GM12801 (cell line): Measurements from ENCODE around the gene TMEM222.

Experiments
- CTCF ChIP-seq: IDR thresholded peaks from one replicate; pipeline ENCODE4 v1.5.1; 2011; ENCODE audit warnings: control low read depth; ENCODE audit not compliant: insufficient read length; ENCODE audit errors: extremely low read depth

The TMEM222 gene

GRCh38 chr1:27301582-27302199 is 20.3 kb upstream of the TMEM222 start:
- no peak for TF ChIP-seq CTCF

GRCh38 chr1:27302612-27303011 is 19.4 kb upstream of the TMEM222 start:
- no peak for TF ChIP-seq CTCF

- TF ChIP-seq CTCF: no peak
These were observed 18.5 kb upstream of the TMEM222 start for GRCh38 chr1:27303509-27303908.

- TF ChIP-seq CTCF: no peak
These were observed 15.9 kb upstream of the TMEM222 start for GRCh38 chr1:27306071-27306470.

GRCh38 chr1:27306892-27307761 is 14.8 kb upstream of the TMEM222 start:
- no peak for TF ChIP-seq CTCF

GRCh38 chr1:27307874-27308598 is 13.9 kb upstream of the TMEM222 start:
- no peak for TF ChIP-seq CTCF

GRCh38 chr1:27314169-27314568 is 7.8 kb upstream of the TMEM222 start:
- no peak for TF ChIP-seq CTCF
